GM21515 (cell line): ENCODE data around the gene PCDHB3.
"Not testable (repeated sequence)": the region's sequence is repeated elsewhere in the genome, so short reads cannot be mapped to it uniquely, and the experiment has no call there.

Source experiments
- ATAC-seq: cut with Tn5 transposase; IDR thresholded peaks from one replicate; pipeline ENCODE4 v1.9.1; 2021; ENCODE audit not compliant: unreplicated experiment

The PCDHB3 gene

GRCh38 chr5:141135718-141136266 is 35.5 kb downstream of the PCDHB3 start:
- ATAC-seq = no peak

DNA sequence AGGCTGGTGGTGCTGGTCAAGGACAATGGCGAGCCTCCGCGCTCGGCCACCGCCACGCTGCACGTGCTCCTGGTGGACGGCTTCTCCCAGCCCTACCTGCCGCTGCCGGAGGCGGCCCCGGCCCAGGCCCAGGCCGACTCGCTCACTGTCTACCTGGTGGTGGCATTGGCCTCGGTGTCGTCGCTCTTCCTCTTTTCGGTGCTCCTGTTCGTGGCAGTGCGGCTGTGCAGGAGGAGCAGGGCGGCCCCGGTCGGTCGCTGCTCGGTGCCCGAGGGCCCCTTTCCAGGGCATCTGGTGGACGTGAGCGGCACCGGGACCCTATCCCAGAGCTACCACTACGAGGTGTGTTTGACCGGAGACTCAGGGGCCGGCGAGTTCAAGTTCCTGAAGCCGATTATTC is 37.1 kb downstream of the PCDHB3 start:
- not testable (repeated sequence) for ATAC-seq

- ATAC-seq = no peak
Observed at GRCh38 chr5:141149812-141150211, 49.5 kb downstream of the PCDHB3 start, which contains the start of gene PCDHB6. PCDHB6 (plus strand) TSS chr5:141150057; CDS start chr5:141150258, 201 bp downstream.

DNA sequence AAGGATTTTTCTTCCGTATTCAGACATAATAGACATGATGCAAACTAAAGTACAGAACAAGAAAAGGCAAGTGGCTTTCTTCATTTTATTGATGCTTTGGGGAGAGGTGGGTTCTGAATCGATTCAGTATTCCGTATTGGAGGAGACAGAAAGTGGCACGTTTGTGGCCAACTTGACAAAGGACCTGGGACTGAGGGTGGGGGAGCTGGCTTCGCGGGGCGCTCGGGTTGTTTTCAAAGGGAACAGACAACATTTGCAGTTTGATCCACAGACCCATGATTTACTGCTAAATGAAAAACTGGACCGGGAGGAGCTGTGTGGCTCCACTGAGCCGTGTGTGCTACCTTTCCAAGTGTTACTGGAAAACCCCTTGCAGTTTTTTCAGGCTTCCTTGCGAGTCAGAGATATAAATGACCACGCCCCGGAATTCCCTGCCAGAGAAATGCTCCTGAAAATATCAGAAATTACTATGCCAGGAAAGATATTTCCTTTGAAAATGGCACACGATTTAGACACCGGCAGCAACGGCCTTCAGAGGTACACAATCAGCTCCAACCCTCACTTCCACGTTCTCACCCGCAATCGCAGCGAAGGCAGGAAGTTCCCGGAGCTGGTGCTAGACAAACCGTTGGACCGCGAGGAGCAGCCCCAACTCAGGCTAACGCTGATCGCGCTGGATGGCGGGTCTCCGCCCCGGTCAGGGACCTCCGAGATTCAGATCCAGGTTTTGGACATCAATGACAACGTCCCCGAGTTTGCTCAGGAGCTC is 50.1 kb downstream of the PCDHB3 start:
- ATAC-seq = no peak

GRCh38 chr5:141150993-141151325 is 50.7 kb downstream of the PCDHB3 start:
- ATAC-seq = no peak

- ATAC-seq = not testable (repeated sequence)
Observed at GRCh38 chr5:141151632-141152031, 51.4 kb downstream of the PCDHB3 start.

GRCh38 chr5:141152096-141152495 is 51.8 kb downstream of the PCDHB3 start:
- ATAC-seq = not testable (repeated sequence)
